ENCODE data around the gene CACNA1C. TPM values are rescaled to one million over a fixed set of nuclear protein-coding genes. Genes with fewer than 3 reads are reported as not detected.

Gene CACNA1C
- total and polyA plus RNA-seq, 2 donors, result 0.71 TPM

DNA sequence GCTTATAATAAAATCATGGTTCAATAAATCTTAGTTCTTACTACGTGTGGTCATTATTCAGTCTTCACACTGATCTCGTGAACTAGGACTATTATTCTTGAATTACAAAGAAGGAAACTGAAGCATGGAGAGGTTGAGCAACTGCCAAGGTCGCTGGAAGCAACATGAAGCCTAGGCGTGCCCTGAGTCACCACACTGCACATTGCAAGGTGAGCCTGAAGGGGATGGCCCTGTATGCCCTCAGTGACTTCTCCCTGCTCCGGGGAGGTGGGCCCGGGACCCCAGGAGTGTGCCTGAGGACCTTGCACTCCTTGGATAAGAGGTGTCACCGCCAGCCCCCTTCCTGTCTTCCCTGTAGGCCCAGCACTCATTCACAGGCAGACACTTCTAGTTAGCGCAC lies 161.6 kb downstream of the CACNA1C start:
- no peak overlapping the region for H3K4me3 ChIP-seq (ENCODE audit: low read length in 2 of 2)
- H3K4me1 ChIP-seq (ENCODE audit: control insufficient read depth in 2 of 2, insufficient read depth in 2 of 2, low read length in 2 of 2), result peaks cover 0 to 3% of the 10 kb centered on the region in 2 donors
- DNase-seq (ENCODE audit: low read depth in 6 of 9, low spot score in 9 of 9), result no peak
- no peaks in the 10 kb centered on the region for H3K9me3 ChIP-seq (ENCODE audit: control insufficient read depth in 2 of 2, insufficient read depth in 1 of 2, low read length in 1 of 2)
- H3K27me3 ChIP-seq (ENCODE audit: control insufficient read depth in 2 of 2, insufficient read depth in 1 of 2, low read length in 1 of 2), result no peaks in the 10 kb centered on the region
- H3K36me3 ChIP-seq (ENCODE audit: control insufficient read depth in 2 of 2, insufficient read depth in 2 of 2, low read length in 1 of 2), result no peaks in the 10 kb centered on the region
- no peak overlapping the region for H3K27ac ChIP-seq (ENCODE audit: low read depth in 1 of 2, low read length in 1 of 2)
- 89% methylated on average over 8 of the region's 8 CpGs for WGBS

DNA sequence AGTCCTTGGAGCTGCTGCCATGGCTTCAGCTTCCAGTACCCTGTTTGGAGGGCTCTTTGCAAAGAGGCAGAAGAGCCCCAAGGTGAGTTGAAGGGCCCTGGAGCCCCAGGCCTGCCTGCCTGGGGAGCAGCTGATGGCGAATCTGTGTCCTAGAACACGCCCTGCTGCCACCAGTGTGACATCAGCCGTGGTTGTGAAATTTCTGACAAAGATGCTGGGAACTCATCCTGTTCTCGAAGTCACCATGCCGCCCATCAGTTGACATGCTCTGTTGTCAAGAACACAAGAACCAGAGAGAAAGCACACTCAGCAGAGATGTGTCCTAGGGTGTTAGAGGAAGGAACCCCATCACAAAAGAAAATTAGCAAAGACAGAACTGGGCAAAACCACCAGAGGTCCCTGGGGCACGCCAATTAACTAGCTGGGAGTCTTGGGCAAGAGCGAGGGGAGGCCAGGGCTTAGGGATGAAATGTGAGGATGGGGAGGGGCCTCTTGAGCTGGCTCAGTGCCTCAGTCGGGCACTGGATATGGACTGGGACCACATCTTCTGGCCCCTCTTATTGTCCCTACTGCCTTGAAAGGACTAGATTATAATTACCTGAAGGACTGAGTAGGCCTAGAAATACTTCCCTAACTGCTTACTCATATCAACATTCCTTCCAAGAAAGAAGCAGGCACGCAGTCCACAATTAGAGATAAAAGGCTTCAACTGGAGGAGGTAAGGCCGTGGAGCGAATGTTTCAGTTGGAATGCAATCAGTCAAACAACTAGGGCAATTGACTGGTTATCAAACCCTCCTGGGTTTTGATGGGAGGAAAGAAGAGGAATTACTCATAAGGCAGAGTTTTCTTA lies 163.1 kb downstream of the CACNA1C start:
- no peak for DNase-seq (ENCODE audit: low read depth in 6 of 9, low spot score in 9 of 9)
- H3K36me3 ChIP-seq (ENCODE audit: control insufficient read depth in 2 of 2, insufficient read depth in 2 of 2, low read length in 1 of 2), result no peaks in the 10 kb centered on the region
- WGBS, result 97% methylated on average over 11 of the region's 11 CpGs

DNA sequence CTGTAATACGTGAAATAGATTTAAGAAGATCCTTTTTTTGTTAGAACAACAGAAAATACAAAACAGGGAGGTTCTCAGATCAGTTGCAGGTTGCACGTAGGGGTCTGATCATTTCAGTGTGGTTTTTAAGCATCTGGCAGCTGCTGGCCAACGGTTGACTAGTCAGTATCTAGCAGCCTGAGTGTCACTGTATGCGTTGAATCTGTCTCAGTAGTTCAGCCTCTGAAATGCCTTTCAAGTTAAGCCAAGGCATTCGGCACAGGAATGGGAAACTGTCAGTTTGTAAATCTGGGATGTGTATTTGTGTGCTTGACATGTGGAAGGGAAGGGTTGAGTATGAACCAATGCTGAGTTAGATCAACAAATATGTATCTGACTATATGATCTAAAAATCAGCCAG lies 165.9 kb downstream of the CACNA1C start:
- no peak for DNase-seq (ENCODE audit: low read depth in 6 of 9, low spot score in 9 of 9)
- Histone ChIP-seq H3K36me3 (ENCODE audit: control insufficient read depth in 2 of 2, insufficient read depth in 2 of 2, low read length in 1 of 2) (no peaks in the 10 kb centered on the region), H3K27ac (ENCODE audit: low read depth in 1 of 2, low read length in 1 of 2) (no peak overlapping the region), H3K27me3 (ENCODE audit: control insufficient read depth in 2 of 2, insufficient read depth in 1 of 2, low read length in 1 of 2) (no peaks in the 10 kb centered on the region), H3K9me3 (ENCODE audit: control insufficient read depth in 2 of 2, insufficient read depth in 1 of 2, low read length in 1 of 2) (no peaks in the 10 kb centered on the region), H3K4me1 (ENCODE audit: control insufficient read depth in 2 of 2, insufficient read depth in 2 of 2, low read length in 2 of 2) (peaks cover 0 to 2% of the 10 kb centered on the region in 2 donors), H3K4me3 (ENCODE audit: low read length in 2 of 2) (no peak overlapping the region)
- 81% methylated on average over 5 of the region's 5 CpGs for WGBS

More for the DNA sequence above, 163.1 kb downstream of the CACNA1C start:
- Histone ChIP-seq H3K27ac (ENCODE audit: low read depth in 1 of 2, low read length in 1 of 2) (no peak overlapping the region), H3K27me3 (ENCODE audit: control insufficient read depth in 2 of 2, insufficient read depth in 1 of 2, low read length in 1 of 2) (no peaks in the 10 kb centered on the region), H3K4me3 (ENCODE audit: low read length in 2 of 2) (no peak overlapping the region), H3K9me3 (ENCODE audit: control insufficient read depth in 2 of 2, insufficient read depth in 1 of 2, low read length in 1 of 2) (no peaks in the 10 kb centered on the region), H3K4me1 (ENCODE audit: control insufficient read depth in 2 of 2, insufficient read depth in 2 of 2, low read length in 2 of 2) (peaks cover 0 to 3% of the 10 kb centered on the region in 2 donors)

DNA sequence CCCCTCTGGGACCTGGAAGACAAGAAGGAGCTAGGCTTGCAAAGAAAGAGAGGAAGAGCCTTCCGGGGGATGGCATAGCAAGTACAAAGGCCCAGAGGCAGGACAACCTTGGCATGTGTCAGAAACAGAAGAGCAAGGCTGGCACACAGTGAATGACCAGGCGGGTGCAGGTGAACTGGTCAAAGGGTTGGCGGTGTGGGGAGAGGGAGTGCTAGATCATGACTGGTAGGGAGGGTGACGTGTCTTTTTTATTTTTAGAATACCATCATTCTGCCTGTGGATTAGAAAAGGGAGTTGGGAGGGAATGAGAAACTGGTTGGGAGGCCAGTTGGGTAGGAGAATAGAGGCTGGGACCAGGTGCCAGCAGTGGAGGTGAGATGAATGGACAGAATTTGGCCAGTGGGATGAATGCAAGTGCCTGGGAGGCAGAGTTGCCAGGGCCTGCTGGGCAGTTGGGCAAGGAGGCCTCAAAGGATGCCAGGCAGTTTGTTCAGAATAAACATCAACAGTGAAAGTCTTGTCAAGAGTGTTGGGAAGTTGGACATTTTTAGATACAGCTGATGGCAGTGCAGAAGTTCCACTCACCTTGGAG lies 168.3 kb downstream of the CACNA1C start:
- 98% methylated on average over 4 of the region's 4 CpGs for WGBS
- Histone ChIP-seq H3K4me3 (ENCODE audit: low read length in 2 of 2) (no peak overlapping the region), H3K27me3 (ENCODE audit: control insufficient read depth in 2 of 2, insufficient read depth in 1 of 2, low read length in 1 of 2) (no peaks in the 10 kb centered on the region), H3K27ac (ENCODE audit: low read depth in 1 of 2, low read length in 1 of 2) (no peak overlapping the region), H3K36me3 (ENCODE audit: control insufficient read depth in 2 of 2, insufficient read depth in 2 of 2, low read length in 1 of 2) (no peaks in the 10 kb centered on the region), H3K9me3 (ENCODE audit: control insufficient read depth in 2 of 2, insufficient read depth in 1 of 2, low read length in 1 of 2) (no peaks in the 10 kb centered on the region), H3K4me1 (ENCODE audit: control insufficient read depth in 2 of 2, insufficient read depth in 2 of 2, low read length in 2 of 2) (no peaks in the 10 kb centered on the region)
- DNase-seq (ENCODE audit: low read depth in 6 of 9, low spot score in 9 of 9), result no peak

DNA sequence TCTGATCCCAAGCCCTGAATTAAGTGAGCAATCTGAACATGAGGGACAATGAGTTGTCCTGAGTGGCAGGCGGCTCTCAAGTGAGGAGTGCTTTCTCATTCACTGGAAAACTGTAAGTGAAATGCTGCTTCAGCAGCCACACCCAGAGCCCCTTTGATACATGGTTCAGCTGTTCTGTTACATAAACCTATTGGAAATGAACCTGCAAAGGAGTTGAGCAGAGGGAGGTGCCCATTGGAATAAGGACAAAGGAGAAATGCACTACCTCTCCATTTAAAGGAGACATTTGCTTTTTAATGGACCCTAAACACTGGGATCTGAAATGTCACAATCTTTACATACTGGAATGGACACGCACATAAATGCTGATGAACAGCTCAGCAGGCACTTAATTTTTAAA lies 169.9 kb downstream of the CACNA1C start:
- no peak for DNase-seq (ENCODE audit: low read depth in 6 of 9, low spot score in 9 of 9)
- H3K4me3 ChIP-seq (ENCODE audit: low read length in 2 of 2), result no peak overlapping the region
- H3K36me3 ChIP-seq (ENCODE audit: control insufficient read depth in 2 of 2, insufficient read depth in 2 of 2, low read length in 1 of 2), result no peaks in the 10 kb centered on the region
- over 99% methylated on average over 2 of the region's 2 CpGs for WGBS
- H3K27ac ChIP-seq (ENCODE audit: low read depth in 1 of 2, low read length in 1 of 2), result no peak overlapping the region
- no peaks in the 10 kb centered on the region for H3K4me1 ChIP-seq (ENCODE audit: control insufficient read depth in 2 of 2, insufficient read depth in 2 of 2, low read length in 2 of 2)
- no peaks in the 10 kb centered on the region for H3K9me3 ChIP-seq (ENCODE audit: control insufficient read depth in 2 of 2, insufficient read depth in 1 of 2, low read length in 1 of 2)
- no peaks in the 10 kb centered on the region for H3K27me3 ChIP-seq (ENCODE audit: control insufficient read depth in 2 of 2, insufficient read depth in 1 of 2, low read length in 1 of 2)

DNA sequence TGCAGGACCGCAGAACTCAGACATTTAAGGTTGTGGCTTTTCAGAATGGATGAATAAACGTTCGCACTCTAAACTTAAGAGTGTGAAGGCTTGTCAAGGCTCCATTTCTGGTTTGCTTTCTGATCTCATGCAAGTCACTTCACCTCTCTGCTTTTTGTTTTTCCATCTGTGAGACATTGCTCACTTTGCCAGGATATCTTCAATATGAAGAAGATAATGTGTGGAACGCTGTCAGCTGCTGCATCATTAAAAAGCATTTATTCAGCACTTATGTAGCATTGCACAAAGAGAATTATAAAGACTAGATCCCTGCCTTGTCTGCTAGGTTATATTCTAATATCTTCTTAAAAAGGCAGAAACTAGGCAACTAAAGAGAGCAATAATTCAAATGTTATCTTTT lies 172.2 kb downstream of the CACNA1C start:
- no peak for DNase-seq (ENCODE audit: low read depth in 6 of 9, low spot score in 9 of 9)
- 96% methylated on average over 4 of the region's 4 CpGs for WGBS
- Histone ChIP-seq H3K27me3 (ENCODE audit: control insufficient read depth in 2 of 2, insufficient read depth in 1 of 2, low read length in 1 of 2) (no peaks in the 10 kb centered on the region), H3K27ac (ENCODE audit: low read depth in 1 of 2, low read length in 1 of 2) (no peak overlapping the region), H3K36me3 (ENCODE audit: control insufficient read depth in 2 of 2, insufficient read depth in 2 of 2, low read length in 1 of 2) (no peaks in the 10 kb centered on the region), H3K9me3 (ENCODE audit: control insufficient read depth in 2 of 2, insufficient read depth in 1 of 2, low read length in 1 of 2) (peaks cover 0 to 3% of the 10 kb centered on the region in 2 donors), H3K4me3 (ENCODE audit: low read length in 2 of 2) (no peak overlapping the region), H3K4me1 (ENCODE audit: control insufficient read depth in 2 of 2, insufficient read depth in 2 of 2, low read length in 2 of 2) (no peaks in the 10 kb centered on the region)

DNA sequence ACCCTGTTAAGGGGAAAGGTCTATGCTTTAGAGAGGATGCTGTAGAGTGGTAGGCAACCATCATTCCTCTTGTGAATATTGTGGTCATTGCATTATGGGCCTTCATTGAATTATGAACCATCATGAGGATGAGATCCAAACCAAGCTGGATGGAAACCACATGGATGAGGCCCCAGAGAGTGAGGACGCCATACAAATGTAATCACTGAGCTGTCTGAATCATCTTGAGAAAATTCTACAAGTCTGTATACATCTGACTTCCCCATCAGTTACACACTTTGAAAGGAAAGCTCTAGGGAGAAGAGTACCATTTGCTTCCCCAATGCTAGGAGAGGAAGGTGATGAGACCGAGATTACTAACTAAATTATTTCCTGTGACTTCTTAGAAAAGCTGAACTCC lies 172.9 kb downstream of the CACNA1C start:
- 61% methylated on average over 2 of the region's 2 CpGs for WGBS
- no peak for DNase-seq (ENCODE audit: low read depth in 6 of 9, low spot score in 9 of 9)
- H3K27me3 ChIP-seq (ENCODE audit: control insufficient read depth in 2 of 2, insufficient read depth in 1 of 2, low read length in 1 of 2), result no peaks in the 10 kb centered on the region
- H3K27ac ChIP-seq (ENCODE audit: low read depth in 1 of 2, low read length in 1 of 2), result no peak overlapping the region
- H3K4me3 ChIP-seq (ENCODE audit: low read length in 2 of 2), result no peak overlapping the region
- H3K4me1 ChIP-seq (ENCODE audit: control insufficient read depth in 2 of 2, insufficient read depth in 2 of 2, low read length in 2 of 2), result no peaks in the 10 kb centered on the region
- H3K36me3 ChIP-seq (ENCODE audit: control insufficient read depth in 2 of 2, insufficient read depth in 2 of 2, low read length in 1 of 2), result no peaks in the 10 kb centered on the region
- H3K9me3 ChIP-seq (ENCODE audit: control insufficient read depth in 2 of 2, insufficient read depth in 1 of 2, low read length in 1 of 2), result peaks cover 0 to 3% of the 10 kb centered on the region in 2 donors

DNA sequence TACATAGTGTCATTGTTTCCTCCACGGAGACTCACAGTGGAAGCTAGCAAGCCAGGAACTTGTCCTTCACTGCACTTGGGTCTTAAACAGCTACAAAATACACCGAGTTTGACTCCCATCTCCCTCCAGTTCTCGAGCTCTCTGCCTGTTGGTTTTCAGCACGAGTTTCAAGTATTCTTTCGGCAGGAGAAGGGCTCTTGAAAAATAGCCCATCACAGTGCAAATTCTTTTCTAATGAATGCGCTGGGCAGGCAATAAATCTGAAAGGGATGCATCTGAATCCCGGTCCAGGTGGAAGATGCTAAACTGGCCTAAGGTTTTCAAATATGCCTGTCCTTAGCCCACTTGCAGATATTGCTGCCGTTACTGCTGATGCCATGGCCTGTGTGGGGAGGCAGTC lies 173.9 kb downstream of the CACNA1C start:
- no peaks in the 10 kb centered on the region for H3K4me1 ChIP-seq (ENCODE audit: control insufficient read depth in 2 of 2, insufficient read depth in 2 of 2, low read length in 2 of 2)
- WGBS, result 95% methylated on average over 8 of the region's 8 CpGs
- DNase-seq (ENCODE audit: low read depth in 6 of 9, low spot score in 9 of 9), result no peak
- H3K27ac ChIP-seq (ENCODE audit: low read depth in 1 of 2, low read length in 1 of 2), result no peak overlapping the region
- H3K27me3 ChIP-seq (ENCODE audit: control insufficient read depth in 2 of 2, insufficient read depth in 1 of 2, low read length in 1 of 2), result no peaks in the 10 kb centered on the region
- H3K4me3 ChIP-seq (ENCODE audit: low read length in 2 of 2), result no peak overlapping the region
- H3K9me3 ChIP-seq (ENCODE audit: control insufficient read depth in 2 of 2, insufficient read depth in 1 of 2, low read length in 1 of 2), result peaks cover 0 to 3% of the 10 kb centered on the region in 2 donors
- H3K36me3 ChIP-seq (ENCODE audit: control insufficient read depth in 2 of 2, insufficient read depth in 2 of 2, low read length in 1 of 2), result no peaks in the 10 kb centered on the region

DNA sequence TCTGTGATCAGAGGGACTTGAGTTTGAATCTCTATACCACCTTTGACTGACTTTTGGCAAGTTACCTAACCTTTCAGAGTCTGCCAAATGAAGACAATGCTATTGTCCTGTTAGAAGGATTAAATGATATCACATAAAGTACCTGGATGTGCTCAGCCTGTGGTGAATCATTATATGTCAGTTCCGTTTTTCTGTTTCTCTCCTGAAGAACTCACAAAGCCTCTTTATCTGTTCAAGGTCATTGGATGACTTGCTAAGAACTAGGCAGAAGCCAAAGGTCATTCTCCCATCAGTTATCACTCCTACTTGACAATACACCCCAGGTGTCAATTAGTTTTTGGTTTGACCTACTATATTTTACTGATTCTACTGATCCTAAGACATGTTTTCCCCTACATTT lies 174.6 kb downstream of the CACNA1C start:
- H3K27ac ChIP-seq (ENCODE audit: low read depth in 1 of 2, low read length in 1 of 2), result no peak overlapping the region
- no peak overlapping the region for H3K4me3 ChIP-seq (ENCODE audit: low read length in 2 of 2)
- peaks cover 0 to 3% of the 10 kb centered on the region in 2 donors for H3K9me3 ChIP-seq (ENCODE audit: control insufficient read depth in 2 of 2, insufficient read depth in 1 of 2, low read length in 1 of 2)
- WGBS, result 90% methylated on average over 1 of the region's 1 CpG
- no peaks in the 10 kb centered on the region for H3K4me1 ChIP-seq (ENCODE audit: control insufficient read depth in 2 of 2, insufficient read depth in 2 of 2, low read length in 2 of 2)
- H3K27me3 ChIP-seq (ENCODE audit: control insufficient read depth in 2 of 2, insufficient read depth in 1 of 2, low read length in 1 of 2), result no peaks in the 10 kb centered on the region
- no peaks in the 10 kb centered on the region for H3K36me3 ChIP-seq (ENCODE audit: control insufficient read depth in 2 of 2, insufficient read depth in 2 of 2, low read length in 1 of 2)
- no peak for DNase-seq (ENCODE audit: low read depth in 6 of 9, low spot score in 9 of 9)

All from thymus (tissue), 11 donors.